HG03066 (cell line): ENCODE measurements around the gene LCE2A.

Experiments
- ATAC-seq: cut with Tn5 transposase; IDR thresholded peaks from one replicate; pipeline ENCODE4 v1.9.1; 2021; ENCODE audit warnings: low read depth; ENCODE audit not compliant: unreplicated experiment

Gene LCE2A

GRCh38 chr1:152741656-152742055, 43.5 kb downstream of the LCE2A start:
- no peak for ATAC-seq

DNA sequence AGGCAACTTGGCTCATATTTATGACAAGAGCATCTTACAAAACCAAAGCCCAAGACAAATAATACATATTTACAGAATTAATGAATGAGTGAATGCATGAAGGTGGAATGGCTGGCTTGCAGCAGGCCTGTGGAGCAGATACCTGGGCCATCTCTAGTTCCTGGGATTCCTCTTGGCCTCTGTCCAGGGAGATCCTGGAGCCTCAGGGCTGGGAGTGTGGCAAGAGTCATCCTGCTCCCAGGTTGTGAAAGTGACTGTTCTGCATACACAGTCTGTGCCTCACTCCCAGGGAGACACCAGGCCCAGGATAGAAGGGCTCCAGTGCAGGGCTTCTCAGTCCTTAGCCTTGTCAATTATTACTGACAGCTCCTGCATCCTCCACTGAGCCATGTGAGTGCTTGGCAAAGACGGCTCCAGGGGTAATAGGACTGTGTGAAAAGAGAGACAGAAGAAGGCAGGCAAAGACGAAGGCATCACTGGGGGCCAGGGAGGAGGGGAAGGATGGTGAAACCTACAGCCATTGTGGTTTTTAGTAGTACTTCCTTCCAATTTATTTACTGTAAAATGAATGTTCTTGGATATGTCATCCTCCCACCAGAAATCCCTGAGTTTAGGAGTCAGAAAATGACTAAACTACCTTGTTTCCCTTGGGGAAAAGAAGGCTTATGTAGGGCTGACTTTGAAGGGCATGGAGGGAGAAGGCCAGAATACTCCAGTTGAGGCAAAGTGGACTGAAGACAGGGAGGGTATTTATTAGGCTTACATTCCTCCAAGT, 45.4 kb downstream of the LCE2A start:
- no peak for ATAC-seq

DNA sequence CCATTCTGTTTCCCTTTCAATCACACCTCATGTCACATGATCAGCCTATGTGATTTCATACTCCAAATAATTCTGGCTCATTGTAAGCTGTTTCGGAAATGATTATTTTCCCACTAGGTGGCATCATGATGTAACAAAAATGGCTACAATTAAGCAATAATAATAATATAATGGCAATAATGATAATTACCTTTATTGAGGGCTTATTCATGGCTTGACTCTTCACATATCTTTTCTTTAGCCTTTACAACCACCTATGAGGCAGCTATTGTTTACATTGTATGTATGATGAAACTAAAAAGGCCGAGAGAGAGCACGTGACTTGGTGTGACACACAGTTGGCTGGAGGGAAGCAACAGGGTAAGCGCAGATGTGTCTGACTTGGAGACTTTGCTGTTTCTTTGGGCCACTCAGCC, 47.2 kb downstream of the LCE2A start:
- ATAC-seq = no peak

DNA sequence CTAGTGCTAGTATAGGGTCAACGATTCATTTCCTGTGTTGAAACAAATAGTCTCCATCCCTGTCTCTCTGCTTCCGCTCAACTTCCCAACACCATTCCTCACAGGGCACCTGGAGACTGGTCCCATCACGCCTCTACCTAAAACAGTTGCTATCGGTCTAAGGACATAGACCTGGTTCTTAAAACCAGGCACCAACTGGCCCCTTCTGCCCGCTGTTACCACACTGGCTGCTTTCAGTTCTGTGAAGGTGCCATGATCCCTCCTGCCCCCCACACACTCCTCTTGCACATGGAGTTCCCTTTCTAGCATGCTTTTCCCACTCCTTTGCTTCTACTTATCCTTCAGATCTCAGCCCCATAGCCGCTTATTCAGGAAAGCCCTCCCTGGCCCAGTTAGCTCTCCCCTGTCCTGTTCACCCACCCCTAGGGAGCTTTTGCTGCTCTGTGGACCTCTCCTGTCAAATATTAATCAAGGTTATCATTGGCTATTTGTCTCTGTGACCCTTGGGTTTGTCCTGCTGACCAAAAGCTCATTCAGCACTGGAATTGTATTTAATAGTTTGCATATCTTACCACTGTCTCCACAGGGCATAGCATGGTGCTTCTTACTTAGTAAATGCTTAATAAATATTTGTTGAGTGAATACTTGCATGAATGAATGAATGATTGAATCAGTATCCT, 47.8 kb downstream of the LCE2A start:
- ATAC-seq = no peak

- ATAC-seq = no peak
Measured at GRCh38 chr1:152747831-152748230, 49.7 kb downstream of the LCE2A start.
